GM15510 (cell line): ENCODE measurements around the gene USHBP1.

Experiments
- POLR2A ChIP-seq: IDR thresholded peaks from 3 replicates; pipeline ENCODE4 v1.6.1; 2011; ENCODE audit warnings: borderline replicate concordance; ENCODE audit not compliant: insufficient read length; ENCODE audit errors: extremely low read depth

Gene USHBP1

GRCh38 chr19:17303940-17304267 is 39.4 kb upstream of the USHBP1 start:
- no peak for TF ChIP-seq POLR2A

- peak; percentile 52 for TF ChIP-seq POLR2A
Measured at GRCh38 chr19:17303167-17303939, 38.8 kb upstream of the USHBP1 start, which contains the start of gene ABHD8. ABHD8 (minus strand) TSS chr19:17303425; CDS start chr19:17301616, 1,809 bp downstream.

GRCh38 chr19:17302391-17303166 is 38.0 kb upstream of the USHBP1 start:
- TF ChIP-seq POLR2A, result no peak

GRCh38 chr19:17300992-17301619 is 36.6 kb upstream of the USHBP1 start:
- no peak for TF ChIP-seq POLR2A

GRCh38 chr19:17296976-17297375 is 32.4 kb upstream of the USHBP1 start:
- no peak for TF ChIP-seq POLR2A

GRCh38 chr19:17296273-17296672 is 31.7 kb upstream of the USHBP1 start:
- TF ChIP-seq POLR2A, result no peak

GRCh38 chr19:17294051-17294891 is 29.7 kb upstream of the USHBP1 start:
- no peak for TF ChIP-seq POLR2A

- TF ChIP-seq POLR2A, result no peak
Measured at GRCh38 chr19:17293605-17294004, 29.1 kb upstream of the USHBP1 start.

GRCh38 chr19:17292301-17293074 is 27.9 kb upstream of the USHBP1 start:
- TF ChIP-seq POLR2A, result peak; percentile 64

- no peak for TF ChIP-seq POLR2A
Measured at GRCh38 chr19:17289489-17289888, 24.9 kb upstream of the USHBP1 start.

GRCh38 chr19:17286752-17287151 is 22.2 kb upstream of the USHBP1 start:
- no peak for TF ChIP-seq POLR2A

- no peak for TF ChIP-seq POLR2A
Measured at GRCh38 chr19:17286263-17286662, 21.7 kb upstream of the USHBP1 start.

GRCh38 chr19:17285415-17286135 is 21.0 kb upstream of the USHBP1 start:
- no peak for TF ChIP-seq POLR2A

- no peak for TF ChIP-seq POLR2A
Measured at GRCh38 chr19:17283504-17283996, 19.0 kb upstream of the USHBP1 start.
